CD4-positive, alpha-beta T cell (primary cell): Measurements from ENCODE around the gene ESPL1. TPM values are rescaled to one million over a fixed set of nuclear protein-coding genes. Genes with fewer than 3 reads are reported as not detected.

ENCODE experiments used
- ATAC-seq: fragments of 200-7000 bp; cut with Tn5 transposase; one replicate; pipeline ENCODE4 v1.10.0; 2022; ENCODE audit warnings: mild to moderate bottlenecking; ENCODE audit not compliant: poor library complexity
- CTCF ChIA-PET: fragments of 350-600 bp; sonication (Branson Sonifier 250); formaldehyde crosslinking; loops from one replicate; lab custom pipeline; 2021; ENCODE audit warnings: antibody characterized with exemption, inconsistent platforms; lab: Charles Lee
- POLR2A ChIA-PET: fragments of 350-600 bp; sonication (Branson Sonifier 250); formaldehyde crosslinking; loops from one replicate; lab custom pipeline; 2021; ENCODE audit warnings: antibody characterized with exemption, inconsistent platforms; lab: Charles Lee
- DNase-seq, 14 experiments: peaks; one replicate each; pipeline ENCODE4 v3.0.0-alpha.2; 2013 to 2020; ENCODE audit warnings: mixed read lengths in 2 of 14
- H3K27ac ChIP-seq, 2 donors: one replicate each; pipeline versions ENCODE4 v1.5.1 to v1.7.0; 2013; ENCODE audit warnings: low read length in 2 of 2, low read depth in 1 of 2, mild to moderate bottlenecking in 1 of 2
- H3K27me3 ChIP-seq, 2 experiments: 1 replicate in 1 of 2; 2 replicates in 1 of 2; pipeline versions ENCODE4 v1.6.1 to v1.7.0; 2013; ENCODE audit warnings: low read length in 2 of 2, control low read depth in 1 of 2, mild to moderate bottlenecking in 1 of 2, moderate library complexity in 1 of 2; ENCODE audit not compliant: insufficient read depth in 2 of 2, control insufficient read depth in 1 of 2
- H3K36me3 ChIP-seq: one replicate; pipeline ENCODE4 v1.6.1; 2013; ENCODE audit warnings: low read length, control low read depth; ENCODE audit not compliant: insufficient read depth
- H3K4me1 ChIP-seq: one replicate; pipeline ENCODE4 v1.6.1; 2013; ENCODE audit warnings: low read length, control low read depth; ENCODE audit not compliant: insufficient read depth
- H3K4me3 ChIP-seq: one replicate; pipeline ENCODE4 v1.5.1; 2013; ENCODE audit warnings: mild to moderate bottlenecking, low read length, moderate library complexity
- H3K9me3 ChIP-seq, 2 experiments: 1 replicate in 1 of 2; 2 replicates in 1 of 2; pipeline versions ENCODE4 v1.6.1 to v1.7.0; 2013; ENCODE audit warnings: low read length in 2 of 2, mild to moderate bottlenecking in 2 of 2, control low read depth in 1 of 2, moderate library complexity in 1 of 2; ENCODE audit not compliant: control insufficient read depth in 1 of 2, insufficient read depth in 1 of 2
- H3K27ac Mint-ChIP-seq: one replicate; pipeline ENCODE4 v1.8.0; 2020; ENCODE audit warnings: mixed read lengths
- H3K27me3 Mint-ChIP-seq: one replicate; pipeline ENCODE4 v1.8.0; 2021; ENCODE audit warnings: mixed read lengths
- H3K36me3 Mint-ChIP-seq: one replicate; pipeline ENCODE4 v1.8.0; 2021; ENCODE audit warnings: low read depth, mixed read lengths
- H3K4me1 Mint-ChIP-seq: one replicate; pipeline ENCODE4 v1.8.0; 2021; ENCODE audit warnings: low read depth, mixed read lengths
- H3K4me3 Mint-ChIP-seq: one replicate; pipeline ENCODE4 v1.8.0; 2020; ENCODE audit warnings: mild to moderate bottlenecking, mixed read lengths
- H3K9me3 Mint-ChIP-seq: one replicate; pipeline ENCODE4 v1.8.0; 2020; ENCODE audit warnings: mixed read lengths
- CTCF ChIP-seq: fragments of 200-600 bp; IDR thresholded peaks from one replicate; pipeline ENCODE4 v1.8.0; 2022; ENCODE audit warnings: antibody characterized with exemption, mild to moderate bottlenecking
- intact Hi-C, 2 experiments: fragments of 100-400 bp; cut with DNase I in 1 of 2; cut with micrococcal nuclease in 1 of 2; formaldehyde crosslinking; loops; one replicate each; pipeline versions ENCODE4 v1.15.1 to v1.9.0; 2023 to 2025; cut with DNase I, micrococcal nuclease
- total RNA-seq, 174 experiments: library from RNA in 2 of 174; stranded (reverse) in 2 of 174; gene quantifications; one replicate each; pipeline ENCODE4 v1.2.3 and lab custom pipeline; 2021 to 2026

ESPL1 gene
- total RNA-seq, 2 experiments from 2014 or later = 0.20 to 0.71 TPM

GRCh38 chr12:53259891-53260290, 8.2 kb upstream of the ESPL1 start:
- peaks cover 18% of the 10 kb centered on the region for H3K4me1 Mint-ChIP-seq
- intact Hi-C loops = no loop called here
- TF ChIP-seq CTCF = no peak
- H3K36me3 Mint-ChIP-seq = no peaks in the 10 kb centered on the region
- Histone ChIP-seq H3K9me3 (no peaks in the 10 kb centered on the region), H3K36me3 (peaks cover 4% of the 10 kb centered on the region), H3K27ac (no peak overlapping the region), H3K27me3 (no peaks in the 10 kb centered on the region), H3K4me1 (peaks cover 18% of the 10 kb centered on the region), H3K4me3 (no peak overlapping the region)
- no peaks in the 10 kb centered on the region for H3K27me3 Mint-ChIP-seq
- no peak for DNase-seq
- ChIA-PET POLR2A (no interaction called here), CTCF (interaction anchor here (0.6 to 2.1 kb wide), 2 partner anchors 8 to 59 kb away, joined by 3 to 9 read pairs; a partner anchor contains a TSS)
- H3K9me3 Mint-ChIP-seq = no peaks in the 10 kb centered on the region
- no peak overlapping the region for H3K27ac Mint-ChIP-seq
- no peak for ATAC-seq
- no peak overlapping the region for H3K4me3 Mint-ChIP-seq

DNA sequence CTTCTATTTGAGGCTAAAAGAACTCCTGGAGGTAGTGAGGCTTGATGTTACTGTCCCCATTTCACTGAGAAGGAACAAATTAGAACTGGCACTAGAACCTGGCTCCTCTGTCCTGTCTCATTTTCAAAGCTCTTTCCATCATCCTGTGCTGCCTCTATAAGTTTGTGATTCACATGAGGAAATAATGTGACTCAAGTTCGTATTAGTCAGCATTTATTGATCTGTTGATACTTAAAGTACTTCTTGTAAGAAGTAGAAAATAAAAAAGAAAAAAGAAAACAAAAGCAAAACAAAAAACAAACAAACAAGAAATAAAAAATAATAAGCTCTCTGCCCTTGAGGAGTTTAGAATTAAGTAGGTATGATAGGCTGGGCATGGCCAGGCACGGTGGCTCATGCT, 2.3 kb upstream of the ESPL1 start:
- CTCF ChIA-PET = interaction anchor here (3.2 to 4.5 kb wide), 2 partner anchors 46 to 53 kb away, joined by 19 to 37 read pairs; no protein-coding TSS in a partner anchor
- Mint-ChIP-seq H3K4me1 (peaks cover 19% of the 10 kb centered on the region), H3K4me3 (no peak overlapping the region), H3K27ac (no peak overlapping the region), H3K9me3 (no peaks in the 10 kb centered on the region), H3K36me3 (no peaks in the 10 kb centered on the region), H3K27me3 (no peaks in the 10 kb centered on the region)
- H3K36me3 ChIP-seq = no peaks in the 10 kb centered on the region
- H3K27ac ChIP-seq = no peak overlapping the region
- intact Hi-C loops = loop anchor here (5.0 kb wide), 3 partner anchors 43 to 103 kb away; no protein-coding TSS in a partner anchor
- no peaks in the 10 kb centered on the region for H3K9me3 ChIP-seq
- DNase-seq = no peak
- no peak for TF ChIP-seq CTCF
- no peak overlapping the region for H3K4me3 ChIP-seq
- no peaks in the 10 kb centered on the region for H3K27me3 ChIP-seq
- POLR2A ChIA-PET = interaction anchor here (0.7 to 1.5 kb wide), 2 partner anchors 45 to 343 kb away, joined by 4 to 5 read pairs; no protein-coding TSS in a partner anchor
- ATAC-seq = no peak
- peaks cover 18% of the 10 kb centered on the region for H3K4me1 ChIP-seq

DNA sequence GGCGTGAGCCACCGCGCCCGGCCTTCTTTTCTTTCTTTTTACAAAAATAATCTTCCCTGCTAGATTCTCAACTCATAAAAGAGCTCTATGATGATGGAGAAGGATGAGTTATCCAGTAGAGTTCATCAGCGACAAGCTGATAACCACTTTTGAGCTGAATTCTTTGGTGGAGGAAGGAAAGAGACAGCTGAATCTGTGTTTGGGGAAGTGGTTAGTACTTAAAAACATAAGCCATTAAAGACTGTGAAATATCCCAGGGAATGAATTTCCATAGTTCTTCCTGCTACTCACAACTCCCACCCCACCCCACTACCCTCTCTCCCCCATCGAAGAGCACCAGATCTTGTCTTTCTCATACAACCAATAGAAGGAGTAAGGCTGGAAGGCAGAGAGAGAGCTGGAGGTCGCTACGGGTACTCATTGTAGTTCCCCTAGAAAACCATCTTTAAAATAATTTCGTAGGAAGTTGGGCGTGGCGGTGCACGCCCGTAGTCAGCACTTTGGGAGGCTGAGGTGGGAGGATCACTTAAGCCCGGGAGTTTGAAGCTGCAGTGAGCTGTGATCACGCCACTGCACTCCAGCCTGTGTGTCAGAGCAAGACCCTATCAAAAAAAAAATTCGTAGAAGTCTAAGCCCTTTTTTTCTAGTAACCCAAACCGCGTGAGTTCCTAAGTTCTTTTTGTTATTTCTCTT, 647 bp upstream of the ESPL1 start:
- ChIA-PET CTCF (interaction anchor here (0.7 to 4.5 kb wide), 14 partner anchors 15 to 108 kb away, joined by 3 to 37 read pairs (median 6); partner anchors contain the start of genes AAAS, CSAD, PFDN5 and ZNF740), POLR2A (interaction anchor here (0.6 to 3.0 kb wide), 20 partner anchors 13 to 234 kb away, joined by 3 to 28 read pairs (median 4); partner anchors contain the start of genes AAAS, CSAD, ITGB7 and PFDN5)
- DNase-seq = peak in 1 of 14 experiments; percentile 33
- Mint-ChIP-seq H3K27ac (peak overlapping the region; percentile 82), H3K27me3 (no peaks in the 10 kb centered on the region), H3K4me3 (peak overlapping the region; percentile 95), H3K36me3 (no peaks in the 10 kb centered on the region), H3K4me1 (peaks cover 19% of the 10 kb centered on the region), H3K9me3 (no peaks in the 10 kb centered on the region)
- Histone ChIP-seq H3K4me3 (peak overlapping the region; percentile 86), H3K36me3 (no peaks in the 10 kb centered on the region), H3K9me3 (no peaks in the 10 kb centered on the region), H3K27ac (peak overlapping the region; percentile 22 to 50), H3K4me1 (peaks cover 18% of the 10 kb centered on the region), H3K27me3 (no peaks in the 10 kb centered on the region)
- peak; percentile 33 for ATAC-seq
- TF ChIP-seq CTCF = no peak
- intact Hi-C loops = loop anchor here (1.0 to 5.0 kb wide), 4 partner anchors 15 to 105 kb away; a partner anchor contains a TSS
